Cortex of kidney (tissue), 1 donor: ENCODE data around the gene NEK1.

Experiments
- DNase-seq: peaks from one replicate; lab custom pipeline; 2025; lab: John Stamatoyannopoulos, UW

Gene NEK1

DNA sequence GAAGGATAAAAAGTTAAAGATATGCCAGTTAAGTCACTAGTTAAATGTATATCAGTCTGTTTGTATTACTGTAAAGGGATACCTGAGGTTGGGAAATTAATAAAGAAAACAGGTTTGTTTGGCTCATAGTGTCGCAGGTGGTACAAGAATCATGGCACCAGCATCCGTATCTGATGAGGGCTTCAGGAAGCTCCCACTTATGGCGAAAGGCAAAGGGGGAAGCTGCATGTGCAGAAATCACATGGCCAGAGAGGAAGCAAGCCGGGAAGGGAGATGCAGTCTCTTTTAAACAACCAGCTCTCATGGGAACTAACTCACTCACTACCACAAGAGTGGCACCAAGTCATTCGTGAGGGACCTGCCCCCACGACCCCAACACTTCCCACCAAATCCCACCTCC, 249.8 kb downstream of the NEK1 start:
- no peak for DNase-seq

DNA sequence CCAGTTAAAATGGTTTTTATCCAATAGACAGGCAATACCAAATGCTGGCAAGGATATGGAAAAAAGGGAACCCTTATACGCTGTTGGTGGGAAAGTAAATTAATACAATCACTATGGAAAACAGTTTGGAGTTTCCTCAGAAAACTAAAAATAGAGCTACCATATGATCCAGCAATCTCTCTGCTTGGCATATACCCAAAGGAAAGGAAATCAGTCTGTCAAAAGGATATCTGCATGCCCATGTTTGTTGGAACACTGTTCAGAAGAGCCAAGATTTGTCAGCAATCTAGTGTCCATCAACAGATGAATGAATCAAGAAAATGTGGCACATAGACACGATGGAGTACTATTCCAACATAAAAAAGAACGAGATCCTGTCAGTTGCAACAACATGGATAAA, 250.6 kb downstream of the NEK1 start:
- no peak for DNase-seq

DNA sequence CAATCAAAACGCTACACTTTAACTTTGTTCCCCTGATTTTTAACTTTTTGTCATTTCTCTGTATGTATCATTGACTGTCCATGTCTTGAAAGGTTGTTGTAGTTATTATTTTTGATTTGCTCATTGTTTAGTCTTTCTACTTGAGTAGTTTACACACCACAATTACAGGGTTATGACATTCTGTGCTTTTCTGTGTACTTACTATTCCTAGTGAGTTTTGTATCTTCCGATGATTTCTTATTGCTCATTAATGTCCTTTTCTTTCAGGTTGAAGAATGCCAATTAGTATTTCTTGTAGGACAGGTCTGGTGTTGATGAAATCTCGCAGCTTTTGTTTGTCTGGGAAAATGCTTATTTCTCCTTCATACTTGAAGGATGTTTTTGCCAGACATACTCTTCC, 252.4 kb downstream of the NEK1 start:
- DNase-seq: no peak

DNA sequence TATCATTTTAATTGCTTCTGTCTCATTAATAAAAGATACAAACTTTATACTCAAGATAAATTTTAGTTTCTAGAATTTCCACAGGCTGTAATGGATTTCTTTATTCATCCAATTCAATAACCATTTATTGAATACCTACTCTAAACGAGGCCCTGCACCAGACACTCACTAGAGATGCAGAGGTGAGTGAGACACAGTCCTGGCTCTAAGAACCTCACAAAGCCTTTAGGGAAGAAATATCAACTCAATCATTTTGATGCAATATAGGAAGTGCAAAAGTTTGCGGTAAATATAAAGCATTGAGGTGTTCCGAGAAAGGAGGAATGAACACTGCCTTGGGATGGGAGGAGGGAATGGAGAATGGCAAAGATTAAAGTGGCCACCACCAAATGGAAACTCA, 260.0 kb downstream of the NEK1 start:
- DNase-seq: no peak

DNA sequence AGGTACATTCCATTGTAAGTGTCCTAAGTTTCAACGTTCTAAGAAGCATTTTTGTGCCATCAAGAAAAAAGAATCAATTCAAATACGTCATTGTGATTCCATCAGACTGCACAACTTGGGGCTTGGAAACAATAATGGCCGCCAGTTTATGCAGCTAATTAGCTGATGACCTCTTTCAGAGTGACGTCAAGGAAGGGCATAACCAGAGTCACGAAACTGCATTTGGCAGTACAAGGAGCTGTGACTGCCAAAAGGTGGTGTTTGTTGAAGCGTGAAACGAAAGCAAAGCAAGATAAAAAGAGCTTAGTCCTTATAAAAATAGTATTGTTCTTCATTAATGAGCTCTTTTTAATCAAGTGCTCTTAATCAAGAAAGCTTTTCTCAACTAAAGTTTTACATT, 260.5 kb downstream of the NEK1 start:
- no peak for DNase-seq

DNA sequence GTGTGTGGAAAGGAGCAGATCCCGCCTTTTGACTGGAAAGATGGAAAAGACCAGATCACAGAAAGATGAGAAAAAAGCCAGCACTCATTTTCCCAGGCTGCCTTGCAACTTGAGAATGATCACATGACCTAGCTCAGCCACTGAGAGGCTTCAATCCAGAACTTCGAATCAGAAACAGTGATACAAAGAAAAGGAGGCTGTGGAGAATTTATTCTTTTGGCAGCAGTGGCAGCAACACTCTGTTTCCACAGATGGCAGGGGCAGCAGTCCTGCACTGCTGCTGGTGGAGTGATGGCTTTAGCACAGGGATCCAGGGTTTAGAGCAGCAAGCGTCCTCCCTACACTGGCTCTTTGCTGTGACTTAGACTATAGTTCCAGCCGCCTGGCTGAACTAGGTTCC, 263.8 kb downstream of the NEK1 start:
- no peak for DNase-seq

DNA sequence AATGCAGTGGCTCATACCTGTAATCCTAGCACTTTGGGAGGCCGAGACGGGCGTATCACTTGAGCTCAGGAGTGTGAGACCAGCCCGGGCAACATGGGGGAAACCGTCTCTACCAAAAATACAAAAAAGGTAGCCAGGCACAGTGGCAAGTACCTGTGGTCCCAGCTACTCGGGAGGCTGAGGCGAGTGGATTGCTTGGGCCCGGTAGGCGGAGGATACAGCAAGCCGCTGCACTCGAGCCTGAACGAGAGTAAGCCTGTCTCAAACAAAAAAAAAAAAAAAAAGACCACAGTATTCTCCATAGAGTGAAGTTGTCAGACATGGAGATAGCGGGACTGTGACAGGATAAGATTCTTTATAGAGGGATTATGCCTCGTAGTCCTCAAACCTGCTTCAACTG, 265.5 kb downstream of the NEK1 start:
- DNase-seq: no peak

DNA sequence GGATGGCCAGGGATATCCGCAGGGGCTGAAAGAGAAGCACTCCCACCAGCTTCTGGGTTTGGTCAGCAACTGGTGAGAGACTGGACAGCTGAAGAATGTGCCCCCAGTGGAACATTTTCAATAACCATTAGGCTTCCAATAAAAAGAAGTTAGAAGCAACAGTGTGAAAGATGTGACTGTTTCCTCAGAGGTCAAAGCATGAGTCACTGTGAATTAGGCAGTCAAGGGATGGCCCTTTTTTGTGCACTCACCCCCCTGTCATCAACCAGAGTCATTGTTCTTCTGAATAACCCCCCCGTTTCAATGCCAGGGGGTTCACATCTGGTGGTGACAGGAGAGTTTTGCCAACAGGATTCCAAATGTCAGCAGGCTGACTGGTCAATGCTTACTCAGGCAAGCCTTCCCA, 267.1 kb downstream of the NEK1 start:
- no peak for DNase-seq
